Caco-2 (cell line): ENCODE measurements around the gene FYB2. TPM values are rescaled to one million over a fixed set of nuclear protein-coding genes. Genes with fewer than 3 reads are reported as not detected.

ENCODE experiments used
- BruUV-seq: library from RNA; stranded (reverse); fragments of 400-500 nt; replicated peaks from 2 replicates; lab custom pipeline; 2021; lab: Mats Ljungman, UMichigan
- CTCF ChIA-PET: fragments of 300-600 bp; sonication (Branson Sonifier 250); formaldehyde crosslinking; loops from one replicate; lab custom pipeline; 2022; ENCODE audit warnings: antibody characterized with exemption; lab: Charles Lee
- POLR2A ChIA-PET: fragments of 300-600 bp; sonication (Branson Sonifier 250); formaldehyde crosslinking; loops from one replicate; lab custom pipeline; 2022; ENCODE audit warnings: antibody characterized with exemption; lab: Charles Lee
- DNase-seq, 2 experiments: peaks; one replicate each; pipeline versions ENCODE4 v3.0.0 to v3.0.0-alpha.2; 2020 to 2022
- H3K27me3 ChIP-seq: replicated peaks from 2 replicates; pipeline ENCODE4 v1.6.0; 2011; ENCODE audit warnings: low read length; ENCODE audit not compliant: control insufficient read depth, insufficient read depth
- H3K36me3 ChIP-seq: 2 replicates; pipeline ENCODE4 v1.5.1; 2011; ENCODE audit warnings: low read length; ENCODE audit not compliant: control insufficient read depth, insufficient read depth
- H3K4me1 ChIP-seq: fragments of 250-450 bp; sonication (Bioruptor Pico); 2 replicates; pipeline ENCODE4 v1.5.1; 2020; ENCODE audit warnings: mild to moderate bottlenecking
- H3K4me3 ChIP-seq: 2 replicates; pipeline ENCODE4 v1.5.1; 2011; ENCODE audit warnings: low read depth, mild to moderate bottlenecking, control low read depth, low read length
- H3K9me3 ChIP-seq: fragments of 250-450 bp; sonication (Bioruptor Pico); 2 replicates; pipeline ENCODE4 v1.5.1; 2020; ENCODE audit warnings: mild to moderate bottlenecking, moderate library complexity
- H3K27ac Mint-ChIP-seq: one replicate; pipeline ENCODE4 v1.8.0; 2022; ENCODE audit warnings: mixed read lengths; ENCODE audit not compliant: unreplicated experiment
- H3K27me3 Mint-ChIP-seq: one replicate; pipeline ENCODE4 v1.8.0; 2022; ENCODE audit warnings: mixed read lengths; ENCODE audit not compliant: insufficient read depth, unreplicated experiment
- H3K36me3 Mint-ChIP-seq: one replicate; pipeline ENCODE4 v1.8.0; 2022; ENCODE audit warnings: mild to moderate bottlenecking, mixed read lengths; ENCODE audit not compliant: insufficient read depth, unreplicated experiment
- H3K4me1 Mint-ChIP-seq: one replicate; pipeline ENCODE4 v1.8.0; 2022; ENCODE audit warnings: low read depth, mixed read lengths; ENCODE audit not compliant: unreplicated experiment
- H3K4me3 Mint-ChIP-seq: one replicate; pipeline ENCODE4 v1.8.0; 2022; ENCODE audit warnings: mild to moderate bottlenecking, moderate library complexity, mixed read lengths; ENCODE audit not compliant: unreplicated experiment
- H3K9me3 Mint-ChIP-seq: one replicate; pipeline ENCODE4 v1.8.0; 2022; ENCODE audit warnings: mixed read lengths; ENCODE audit not compliant: unreplicated experiment
- intact Hi-C: fragments of 100-400 bp; cut with micrococcal nuclease; formaldehyde crosslinking; loops from one replicate; pipeline ENCODE4 v1.10.0; 2022; ENCODE audit not compliant: unreplicated experiment
- total RNA-seq: library from RNA; stranded (reverse); gene quantifications from 2 replicates; pipeline ENCODE4 v1.2.3, GENCODE V29; 2022
- TF ChIP-seq, protein P1 (sequence below), 2 experiments: fragments of 200-600 bp in 1 of 2; IDR thresholded peaks; 1 replicate in 1 of 2; 2 replicates in 1 of 2; pipeline versions ENCODE4 v1.5.1 to v1.8.0; 2011 to 2022; ENCODE audit warnings: antibody characterized with exemption in 1 of 2, control low read depth in 1 of 2, inconsistent platforms in 1 of 2, low read depth in 1 of 2, low read length in 1 of 2, mild to moderate bottlenecking in 1 of 2, moderate library complexity in 1 of 2; ENCODE audit not compliant: insufficient read depth in 1 of 2, severe bottlenecking in 1 of 2, unreplicated experiment in 1 of 2

FYB2 gene
- total RNA-seq, 1 experiment from 2014 or later: 2.7 TPM

DNA sequence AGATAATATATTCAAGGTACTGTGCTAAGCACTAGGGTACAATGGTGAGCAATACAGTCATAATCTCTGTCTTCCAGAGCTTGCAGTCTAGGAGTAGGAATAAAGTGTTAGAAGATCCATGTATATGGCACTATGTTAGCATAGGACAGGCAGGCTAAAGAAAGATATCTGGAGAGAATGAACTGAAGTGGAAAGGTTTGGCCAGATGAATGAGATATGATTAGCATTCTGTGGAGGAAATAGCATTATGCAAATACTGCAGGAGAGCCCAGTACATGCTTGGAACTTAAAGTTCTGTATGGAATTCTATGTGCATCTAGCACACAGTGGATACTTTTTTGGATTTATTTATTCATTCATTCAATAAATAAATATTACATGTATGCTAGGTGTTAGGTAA lies 40.1 kb upstream of the FYB2 start:
- Histone ChIP-seq H3K4me3 (no peak overlapping the region), H3K9me3 (no peaks in the 10 kb centered on the region), H3K4me1 (no peaks in the 10 kb centered on the region), H3K27me3 (no peaks in the 10 kb centered on the region), H3K36me3 (no peaks in the 10 kb centered on the region)
- Mint-ChIP-seq H3K4me1 (no peaks in the 10 kb centered on the region), H3K36me3 (no peaks in the 10 kb centered on the region), H3K27ac (no peak overlapping the region), H3K4me3 (no peak overlapping the region), H3K9me3 (peaks cover 10% of the 10 kb centered on the region), H3K27me3 (no peaks in the 10 kb centered on the region)
- ChIA-PET CTCF (no interaction called here), POLR2A (no interaction called here)
- no TSS peak for BruUV-seq
- DNase-seq: no peak
- TF ChIP-seq, protein P1, sequence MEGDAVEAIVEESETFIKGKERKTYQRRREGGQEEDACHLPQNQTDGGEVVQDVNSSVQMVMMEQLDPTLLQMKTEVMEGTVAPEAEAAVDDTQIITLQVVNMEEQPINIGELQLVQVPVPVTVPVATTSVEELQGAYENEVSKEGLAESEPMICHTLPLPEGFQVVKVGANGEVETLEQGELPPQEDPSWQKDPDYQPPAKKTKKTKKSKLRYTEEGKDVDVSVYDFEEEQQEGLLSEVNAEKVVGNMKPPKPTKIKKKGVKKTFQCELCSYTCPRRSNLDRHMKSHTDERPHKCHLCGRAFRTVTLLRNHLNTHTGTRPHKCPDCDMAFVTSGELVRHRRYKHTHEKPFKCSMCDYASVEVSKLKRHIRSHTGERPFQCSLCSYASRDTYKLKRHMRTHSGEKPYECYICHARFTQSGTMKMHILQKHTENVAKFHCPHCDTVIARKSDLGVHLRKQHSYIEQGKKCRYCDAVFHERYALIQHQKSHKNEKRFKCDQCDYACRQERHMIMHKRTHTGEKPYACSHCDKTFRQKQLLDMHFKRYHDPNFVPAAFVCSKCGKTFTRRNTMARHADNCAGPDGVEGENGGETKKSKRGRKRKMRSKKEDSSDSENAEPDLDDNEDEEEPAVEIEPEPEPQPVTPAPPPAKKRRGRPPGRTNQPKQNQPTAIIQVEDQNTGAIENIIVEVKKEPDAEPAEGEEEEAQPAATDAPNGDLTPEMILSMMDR (IDR thresholded peaks at IDR 0.05; ENCODE audit: insufficient read depth in 1 of 2, low read depth in 1 of 2, low read length in 1 of 2, severe bottlenecking in 1 of 2, unreplicated experiment in 1 of 2): no peak
- intact Hi-C loops: no loop called here

DNA sequence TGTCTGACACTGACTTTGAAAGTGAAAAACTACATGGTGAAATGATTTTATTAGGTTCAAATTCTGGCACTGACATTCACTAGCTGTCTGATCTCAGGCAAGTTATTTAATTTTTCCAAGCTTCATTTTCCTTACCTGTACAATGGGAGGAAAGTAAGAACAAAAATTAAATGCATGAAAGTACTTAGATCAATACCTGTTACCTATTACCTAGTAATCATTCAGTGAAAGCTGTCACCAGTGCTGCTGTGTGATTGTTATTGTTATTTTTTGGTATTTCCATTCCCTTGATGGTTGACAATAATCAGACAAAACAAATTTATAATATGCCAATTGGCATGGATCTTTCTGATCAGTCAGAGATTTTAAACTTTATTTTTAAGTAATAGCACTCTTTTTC lies 37.0 kb upstream of the FYB2 start:
- no peaks in the 10 kb centered on the region for H3K27me3 Mint-ChIP-seq
- ChIA-PET CTCF (no interaction called here), POLR2A (no interaction called here)
- H3K27ac Mint-ChIP-seq: no peak overlapping the region
- no peak for DNase-seq
- H3K36me3 ChIP-seq: no peaks in the 10 kb centered on the region
- intact Hi-C loops: no loop called here
- H3K4me3 Mint-ChIP-seq: no peak overlapping the region
- H3K9me3 ChIP-seq: no peaks in the 10 kb centered on the region
- H3K4me1 Mint-ChIP-seq: peaks cover 10% of the 10 kb centered on the region
- H3K36me3 Mint-ChIP-seq: no peaks in the 10 kb centered on the region
- no peaks in the 10 kb centered on the region; the same call in 1 of the 2 replicates for H3K4me1 ChIP-seq
- H3K9me3 Mint-ChIP-seq: peaks cover 10% of the 10 kb centered on the region
- no peaks in the 10 kb centered on the region for H3K27me3 ChIP-seq
- no peak overlapping the region for H3K4me3 ChIP-seq
- BruUV-seq: no TSS peak
- TF ChIP-seq, protein P1 (IDR thresholded peaks at IDR 0.05; ENCODE audit: insufficient read depth in 1 of 2, low read depth in 1 of 2, low read length in 1 of 2, severe bottlenecking in 1 of 2, unreplicated experiment in 1 of 2): no peak

DNA sequence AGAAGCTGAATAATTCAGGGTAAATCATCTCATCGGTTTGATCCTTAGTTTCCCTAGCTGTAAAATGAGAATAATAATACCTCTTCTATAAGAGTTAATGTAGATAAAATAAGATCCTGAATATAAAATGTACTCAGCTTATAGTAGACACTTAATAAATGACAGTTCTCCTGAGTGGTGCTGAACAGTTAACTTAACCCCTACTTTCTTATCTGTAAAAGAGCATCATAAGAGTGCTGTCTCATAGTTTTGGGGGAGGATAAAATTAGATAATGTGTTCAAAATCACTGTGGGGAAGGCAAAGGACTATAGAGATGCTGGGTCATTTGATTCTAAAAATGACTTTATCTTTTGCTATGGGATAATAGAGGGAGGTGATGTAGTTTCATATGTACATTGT lies 36.0 kb upstream of the FYB2 start:
- no peaks in the 10 kb centered on the region for H3K27me3 Mint-ChIP-seq
- Histone ChIP-seq H3K4me3 (no peak overlapping the region), H3K36me3 (no peaks in the 10 kb centered on the region), H3K27me3 (no peaks in the 10 kb centered on the region), H3K4me1 (no peaks in the 10 kb centered on the region; the same call in 1 of the 2 replicates), H3K9me3 (no peaks in the 10 kb centered on the region)
- intact Hi-C loops: no loop called here
- CTCF ChIA-PET: no interaction called here
- H3K4me3 Mint-ChIP-seq: no peak overlapping the region
- no TSS peak for BruUV-seq
- H3K9me3 Mint-ChIP-seq: peaks cover under 1% of the 10 kb centered on the region
- POLR2A ChIA-PET: no interaction called here
- no peak for DNase-seq
- no peak overlapping the region for H3K27ac Mint-ChIP-seq
- no peaks in the 10 kb centered on the region for H3K36me3 Mint-ChIP-seq
- H3K4me1 Mint-ChIP-seq: peaks cover 10% of the 10 kb centered on the region
- TF ChIP-seq, protein P1 (IDR thresholded peaks at IDR 0.05; ENCODE audit: insufficient read depth in 1 of 2, low read depth in 1 of 2, low read length in 1 of 2, severe bottlenecking in 1 of 2, unreplicated experiment in 1 of 2): no peak
